Hepatocyte (in vitro differentiated cells): ENCODE data around the gene MAP2K7. TPM values are rescaled to one million over a fixed set of nuclear protein-coding genes. Genes with fewer than 3 reads are reported as not detected.

Experiments used
- DNase-seq: peaks from one replicate; pipeline ENCODE4 v3.0.0-alpha.2; 2016; ENCODE audit warnings: low spot score
- H2AFZ ChIP-seq: fragments of 200-600 bp; sonication (generic); 2 replicates; pipeline ENCODE4 v1.6.0; 2016; ENCODE audit warnings: antibody characterized with exemption, mild to moderate bottlenecking
- H3K27ac ChIP-seq: fragments of 200-600 bp; sonication (generic); 2 replicates; pipeline ENCODE4 v1.5.1; 2016; ENCODE audit warnings: mild to moderate bottlenecking
- H3K27me3 ChIP-seq: fragments of 200-600 bp; sonication (generic); 2 replicates; pipeline ENCODE4 v1.6.1; 2016
- H3K36me3 ChIP-seq: fragments of 200-600 bp; sonication (generic); replicated peaks from 2 replicates; pipeline ENCODE4 v1.5.1; 2016; ENCODE audit warnings: low read depth; ENCODE audit not compliant: insufficient read depth
- H3K4me1 ChIP-seq: fragments of 200-600 bp; sonication (generic); 2 replicates; pipeline ENCODE4 v1.5.1; 2016; ENCODE audit warnings: mild to moderate bottlenecking, moderate library complexity; ENCODE audit not compliant: insufficient read depth
- H3K4me2 ChIP-seq: fragments of 200-600 bp; sonication (generic); 2 replicates; pipeline ENCODE4 v1.6.0; 2016
- H3K4me3 ChIP-seq: fragments of 200-600 bp; sonication (generic); 2 replicates; pipeline ENCODE4 v1.5.1; 2016; ENCODE audit warnings: mild to moderate bottlenecking
- H3K79me2 ChIP-seq: fragments of 200-600 bp; sonication (generic); 2 replicates; pipeline ENCODE4 v1.6.0; 2017; ENCODE audit warnings: mild to moderate bottlenecking
- H3K9me2 ChIP-seq: fragments of 200-600 bp; sonication (generic); replicated peaks from 2 replicates; pipeline ENCODE4 v1.6.0; 2017; ENCODE audit warnings: mild to moderate bottlenecking; ENCODE audit not compliant: insufficient read depth
- H3K9me3 ChIP-seq: fragments of 200-600 bp; sonication (generic); 2 replicates; pipeline ENCODE4 v1.5.1; 2016; ENCODE audit warnings: low read depth, mild to moderate bottlenecking
- H4K20me1 ChIP-seq: fragments of 200-600 bp; sonication (generic); 2 replicates; pipeline ENCODE4 v1.6.0; 2016; ENCODE audit warnings: mild to moderate bottlenecking; ENCODE audit not compliant: insufficient read depth, poor library complexity, severe bottlenecking
- EZH2 ChIP-seq: fragments of 200-600 bp; sonication (generic); IDR thresholded peaks from 2 replicates; pipeline ENCODE4 v1.6.1; 2016; ENCODE audit warnings: antibody characterized with exemption, mild to moderate bottlenecking, borderline replicate concordance
- EZH2phosphoT487 ChIP-seq: fragments of 200-600 bp; sonication (generic); IDR thresholded peaks from one replicate; pipeline ENCODE4 v1.6.1; 2018; ENCODE audit warnings: antibody characterized with exemption, mild to moderate bottlenecking, low read depth, moderate library complexity; ENCODE audit not compliant: unreplicated experiment, severe bottlenecking
- WGBS: methylation state at CpG from one replicate; pipeline ENCODE4 v1.1.6; 2016; ENCODE audit warnings: low lambda C conversion rate; ENCODE audit errors: missing lambda C conversion rate; 5-methylcytosine and 5-hydroxymethylcytosine counted together
- polyA plus RNA-seq: library from polyadenylated mRNA; unstranded; fragments of >200 nt; fragmentation: Nextera tagmentation; extraction: Ambion mirVana; gene quantifications from 2 replicates; pipeline ENCODE4 v1.2.1, GENCODE V29; 2016
- total RNA-seq: library from RNA; depleted of rRNA; stranded (reverse); fragments of >200 nt; gene quantifications from 2 replicates; pipeline ENCODE4 v1.2.3, GENCODE V29; 2014
- TF ChIP-seq, protein P1 (sequence below): fragments of 200-600 bp; sonication (generic); IDR thresholded peaks from 2 replicates; pipeline ENCODE4 v1.5.1; 2016; ENCODE audit warnings: antibody characterized with exemption, mild to moderate bottlenecking; ENCODE audit not compliant: poor library complexity

MAP2K7 gene
- total and polyA plus RNA-seq, 2 experiments from 2014 or later: 12.8 to 13.6 TPM

DNA sequence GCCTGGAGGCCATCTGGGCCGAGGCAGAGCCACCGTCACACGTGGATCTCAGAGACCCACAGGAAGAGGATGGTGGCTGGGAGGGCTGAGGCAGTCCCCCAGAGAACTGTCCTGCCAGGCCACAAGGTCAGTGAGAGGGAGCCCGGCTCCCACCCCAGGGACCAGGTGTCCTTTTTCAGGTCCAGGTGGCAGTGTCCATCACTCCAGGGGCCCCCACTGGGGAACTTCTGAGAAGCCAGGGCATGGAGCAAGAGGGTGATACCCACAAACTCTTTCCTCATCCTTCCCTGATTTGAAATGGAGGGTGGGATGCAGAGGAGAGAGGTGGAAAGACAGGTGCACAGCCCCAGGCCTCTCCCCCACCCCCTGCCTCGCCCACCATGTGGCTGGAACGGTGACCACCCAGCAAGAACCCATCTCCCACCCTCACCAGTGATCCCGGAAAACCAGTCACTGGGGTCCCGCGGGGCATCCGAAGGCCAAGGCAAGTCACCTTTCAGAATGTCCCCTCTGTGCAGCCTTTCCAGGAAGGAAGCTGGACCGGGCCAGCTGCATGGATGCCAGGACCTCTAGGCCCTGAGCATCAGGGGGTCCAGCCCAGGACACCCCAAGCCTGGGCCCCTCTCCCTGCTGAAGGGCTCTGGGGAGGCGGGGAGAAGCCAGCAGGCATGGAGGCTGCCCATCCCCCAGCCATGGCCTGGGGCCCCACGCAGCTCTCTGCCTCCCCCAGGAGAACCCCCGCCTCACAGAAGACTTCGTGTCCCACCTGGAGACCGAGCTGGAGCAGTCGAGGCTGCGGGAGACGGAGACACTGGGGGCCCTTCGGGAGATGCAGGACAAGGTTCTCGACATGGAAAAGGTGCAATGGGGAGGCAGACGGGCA is 43.6 kb upstream of the MAP2K7 start:
- no peaks in the 10 kb centered on the region for H3K9me2 ChIP-seq
- H3K27me3 ChIP-seq: peaks cover 10% of the 10 kb centered on the region
- H3K27ac ChIP-seq: no peak overlapping the region
- H3K36me3 ChIP-seq: no peaks in the 10 kb centered on the region
- no peaks in the 10 kb centered on the region for H3K9me3 ChIP-seq
- no peak overlapping the region for H2AFZ ChIP-seq
- TF ChIP-seq EZH2 (no peak), EZH2phosphoT487 (no peak)
- TF ChIP-seq, protein P1, sequence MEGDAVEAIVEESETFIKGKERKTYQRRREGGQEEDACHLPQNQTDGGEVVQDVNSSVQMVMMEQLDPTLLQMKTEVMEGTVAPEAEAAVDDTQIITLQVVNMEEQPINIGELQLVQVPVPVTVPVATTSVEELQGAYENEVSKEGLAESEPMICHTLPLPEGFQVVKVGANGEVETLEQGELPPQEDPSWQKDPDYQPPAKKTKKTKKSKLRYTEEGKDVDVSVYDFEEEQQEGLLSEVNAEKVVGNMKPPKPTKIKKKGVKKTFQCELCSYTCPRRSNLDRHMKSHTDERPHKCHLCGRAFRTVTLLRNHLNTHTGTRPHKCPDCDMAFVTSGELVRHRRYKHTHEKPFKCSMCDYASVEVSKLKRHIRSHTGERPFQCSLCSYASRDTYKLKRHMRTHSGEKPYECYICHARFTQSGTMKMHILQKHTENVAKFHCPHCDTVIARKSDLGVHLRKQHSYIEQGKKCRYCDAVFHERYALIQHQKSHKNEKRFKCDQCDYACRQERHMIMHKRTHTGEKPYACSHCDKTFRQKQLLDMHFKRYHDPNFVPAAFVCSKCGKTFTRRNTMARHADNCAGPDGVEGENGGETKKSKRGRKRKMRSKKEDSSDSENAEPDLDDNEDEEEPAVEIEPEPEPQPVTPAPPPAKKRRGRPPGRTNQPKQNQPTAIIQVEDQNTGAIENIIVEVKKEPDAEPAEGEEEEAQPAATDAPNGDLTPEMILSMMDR: no peak
- DNase-seq: no peak
- WGBS: 96% methylated on average over 22 of the region's 22 CpGs
- no peak overlapping the region for H3K4me3 ChIP-seq
- H3K79me2 ChIP-seq: no peaks in the 10 kb centered on the region
- peaks cover 6% of the 10 kb centered on the region for H3K4me1 ChIP-seq
- H4K20me1 ChIP-seq: no peaks in the 10 kb centered on the region
- H3K4me2 ChIP-seq: no peak overlapping the region

DNA sequence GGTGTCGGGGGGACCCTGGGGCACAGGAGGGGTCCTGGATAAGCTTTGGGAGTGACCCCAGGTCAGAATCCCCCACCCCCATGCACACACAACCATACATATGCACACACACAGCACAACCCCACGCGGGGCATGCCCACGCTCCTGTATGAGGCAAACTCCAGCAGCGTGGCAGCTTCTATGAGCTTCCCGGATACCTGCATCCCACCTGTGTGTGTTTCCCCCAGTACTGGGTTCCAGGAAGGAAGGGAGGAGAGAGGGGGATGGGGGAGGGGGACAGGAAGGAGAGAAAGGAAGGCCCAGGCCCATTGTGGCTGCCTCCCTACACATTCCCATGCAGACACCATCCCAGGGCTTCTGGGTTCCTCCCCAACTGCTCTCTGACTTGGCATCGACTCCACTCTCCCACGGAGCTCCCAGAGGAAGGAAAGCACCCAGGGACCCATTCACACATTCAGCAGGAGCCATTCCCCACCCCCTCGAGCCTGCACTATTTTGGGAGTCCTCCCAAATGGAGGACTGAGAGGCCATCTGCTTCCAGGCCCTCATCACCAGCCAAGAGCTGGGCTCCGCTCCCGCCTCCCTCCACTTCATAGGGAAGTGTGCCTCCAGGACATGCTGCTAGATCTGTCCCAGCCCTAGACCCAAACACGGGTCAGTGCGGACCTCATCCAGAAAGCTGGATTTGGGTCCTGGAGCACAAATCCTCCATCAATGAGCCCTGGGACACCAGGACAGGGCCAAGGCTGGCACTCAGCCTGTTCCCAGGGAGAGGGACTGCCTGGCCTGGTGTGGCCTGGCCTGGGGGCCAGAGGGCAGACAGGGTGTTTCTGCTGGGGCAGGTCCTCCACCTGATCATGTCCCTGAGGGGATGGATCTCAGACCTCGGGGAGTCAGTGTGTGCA is 42.7 kb upstream of the MAP2K7 start:
- Histone ChIP-seq H2AFZ (no peak overlapping the region), H3K79me2 (no peaks in the 10 kb centered on the region), H3K4me2 (no peak overlapping the region), H3K27ac (no peak overlapping the region), H3K4me3 (no peak overlapping the region), H3K4me1 (peaks cover 6% of the 10 kb centered on the region), H3K27me3 (peaks cover 10% of the 10 kb centered on the region), H3K9me2 (no peaks in the 10 kb centered on the region), H4K20me1 (no peaks in the 10 kb centered on the region), H3K36me3 (no peaks in the 10 kb centered on the region), H3K9me3 (no peaks in the 10 kb centered on the region)
- DNase-seq: no peak
- whole genome bisulfite sequencing: 84% methylated on average over 14 of the region's 14 CpGs
- no peak for TF ChIP-seq EZH2phosphoT487
- TF ChIP-seq, protein P1: no peak
- TF ChIP-seq EZH2: no peak

DNA sequence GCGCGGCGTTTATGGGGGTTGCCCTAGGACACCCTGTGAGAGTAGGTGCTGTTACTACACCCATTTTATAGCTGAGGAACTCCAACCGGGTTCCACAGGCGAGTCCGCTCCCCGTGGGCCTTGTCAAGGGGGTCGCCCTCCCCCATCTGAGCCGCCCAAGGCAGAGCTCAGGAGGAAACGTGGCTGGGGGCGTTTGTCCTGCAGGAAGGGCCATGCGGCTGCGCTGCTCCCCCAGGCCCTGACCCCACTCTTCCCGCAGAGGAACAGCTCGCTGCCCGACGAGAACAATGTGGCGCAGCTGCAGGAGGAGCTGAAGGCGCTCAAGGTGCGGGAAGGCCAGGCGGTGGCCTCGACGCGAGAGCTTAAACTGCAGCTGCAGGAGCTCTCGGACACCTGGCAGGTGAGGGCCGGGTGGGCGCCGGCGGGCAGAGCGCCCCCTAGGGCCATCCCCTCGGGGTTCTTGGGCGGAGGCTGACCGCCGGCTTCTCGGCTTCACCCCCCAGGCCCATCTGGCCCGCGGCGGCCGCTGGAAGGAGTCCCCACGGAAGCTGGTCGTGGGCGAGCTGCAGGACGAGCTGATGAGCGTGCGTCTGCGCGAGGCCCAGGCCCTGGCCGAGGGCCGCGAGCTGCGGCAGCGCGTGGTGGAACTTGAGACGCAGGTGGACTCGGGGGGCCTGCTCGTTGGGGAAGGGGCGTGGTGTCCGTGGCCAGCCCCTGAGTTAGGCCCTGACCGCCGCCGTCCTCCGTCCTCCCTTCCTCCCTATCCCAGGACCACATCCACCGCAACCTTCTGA is 41.9 kb upstream of the MAP2K7 start:
- no peak overlapping the region for H3K4me3 ChIP-seq
- H3K9me2 ChIP-seq: no peaks in the 10 kb centered on the region
- H3K27me3 ChIP-seq: peaks cover 10% of the 10 kb centered on the region

More for the DNA sequence above, 41.9 kb upstream of the MAP2K7 start:
- Histone ChIP-seq H2AFZ (no peak overlapping the region), H3K4me1 (peaks cover 6% of the 10 kb centered on the region), H3K27ac (no peak overlapping the region), H3K4me2 (peak overlapping the region; percentile 90), H4K20me1 (no peaks in the 10 kb centered on the region), H3K36me3 (no peaks in the 10 kb centered on the region), H3K9me3 (no peaks in the 10 kb centered on the region), H3K79me2 (no peaks in the 10 kb centered on the region)
- 31% methylated on average over 56 of the region's 63 CpGs for WGBS
- DNase-seq: no peak
- TF ChIP-seq EZH2 (no peak), EZH2phosphoT487 (no peak)
- TF ChIP-seq, protein P1: no peak
